ENCODE measurements around the gene C12orf57.

- no peak for TF ChIP-seq CTCF (conservative IDR thresholded peaks at IDR 0.05; ENCODE audit: low read depth in 2 of 2)
- TF ChIP-seq POLR2AphosphoS5 (IDR thresholded peaks at IDR 0.05; ENCODE audit: low read depth) = no peak
- no peak for TF ChIP-seq REST (IDR thresholded peaks at IDR 0.05; ENCODE audit: unreplicated experiment)
- TF ChIP-seq CREB1 (CRISPR knock-in tag; IDR thresholded peaks at IDR 0.05; ENCODE audit: low read depth) = no peak
- no peak for TF ChIP-seq NANOG (IDR thresholded peaks at IDR 0.05; ENCODE audit: borderline replicate concordance)
- no peak for TF ChIP-seq ZNF114 (CRISPR knock-in tag; IDR thresholded peaks at IDR 0.05)
- TF ChIP-seq EZH2 (IDR thresholded peaks at IDR 0.05; ENCODE audit: low read depth, unreplicated experiment) = no peak
- TF ChIP-seq EZH2phosphoT487 (IDR thresholded peaks at IDR 0.05; ENCODE audit: unreplicated experiment) = no peak
- no peak for TF ChIP-seq JUNB (IDR thresholded peaks at IDR 0.05; ENCODE audit: unreplicated experiment)
- TF ChIP-seq ETS1 (IDR thresholded peaks at IDR 0.05) = no peak
- TF ChIP-seq STAT1 (IDR thresholded peaks at IDR 0.05; ENCODE audit: unreplicated experiment) = no peak
Measured at GRCh38 chr12:6952863-6953441, 9.1 kb downstream of the C12orf57 start.
